ENCODE results near the gene PICK1. TPM values are rescaled to one million over a fixed set of nuclear protein-coding genes. Genes with fewer than 3 reads are reported as not detected.

PICK1 gene
- total and polyA plus RNA-seq, 4 donors: 5.8 to 25.8 (median 13.1) TPM

DNA sequence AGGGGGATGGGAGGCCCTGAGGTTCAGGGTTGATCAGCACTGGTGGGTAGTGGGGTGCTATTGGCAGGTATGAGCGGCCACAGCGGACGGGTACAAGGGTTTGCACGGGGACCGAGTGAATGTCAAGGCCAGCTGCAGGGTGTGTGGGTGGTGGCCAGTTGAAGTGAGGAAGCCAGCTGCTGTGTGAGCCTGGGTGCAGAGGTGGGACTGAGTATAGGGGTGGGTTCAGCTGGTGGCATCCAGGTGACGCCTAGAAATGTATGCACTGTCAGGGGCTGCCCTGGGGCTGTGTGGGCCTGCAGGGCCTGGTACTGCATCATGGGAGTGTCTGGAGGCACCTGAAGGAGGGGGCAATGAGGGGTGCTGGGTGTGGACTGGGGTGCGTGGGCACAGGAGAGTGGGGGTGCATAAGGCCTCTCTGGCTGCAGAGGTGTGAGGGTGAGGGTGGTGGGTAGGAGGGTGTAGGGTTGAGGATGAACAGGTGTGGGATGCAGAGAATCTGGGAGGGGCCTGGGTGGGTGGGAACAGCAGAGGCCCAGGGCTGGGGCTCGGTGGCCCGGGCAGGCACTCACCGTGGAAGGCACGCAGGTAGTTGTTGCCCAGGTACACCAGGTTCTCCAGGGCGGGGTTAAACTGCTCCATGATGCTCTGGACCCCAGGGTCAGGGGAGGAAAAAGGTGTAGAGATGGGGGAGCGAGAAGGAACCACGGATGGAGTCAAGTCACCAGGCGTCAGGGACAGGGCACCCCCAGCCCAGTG is 51.5 kb downstream of the PICK1 start:
- TF ChIP-seq GABPA (IDR thresholded peaks at IDR 0.05 in 1 of 2, conservative IDR thresholded peaks at IDR 0.05 in 1 of 2) (no peak), RAD21 (IDR thresholded peaks at IDR 0.05) (no peak), FOXA2 (IDR thresholded peaks at IDR 0.05) (no peak), JUND (IDR thresholded peaks at IDR 0.05) (no peak), FOXA1 (IDR thresholded peaks at IDR 0.05) (no peak)
- TF ChIP-seq, protein P1, sequence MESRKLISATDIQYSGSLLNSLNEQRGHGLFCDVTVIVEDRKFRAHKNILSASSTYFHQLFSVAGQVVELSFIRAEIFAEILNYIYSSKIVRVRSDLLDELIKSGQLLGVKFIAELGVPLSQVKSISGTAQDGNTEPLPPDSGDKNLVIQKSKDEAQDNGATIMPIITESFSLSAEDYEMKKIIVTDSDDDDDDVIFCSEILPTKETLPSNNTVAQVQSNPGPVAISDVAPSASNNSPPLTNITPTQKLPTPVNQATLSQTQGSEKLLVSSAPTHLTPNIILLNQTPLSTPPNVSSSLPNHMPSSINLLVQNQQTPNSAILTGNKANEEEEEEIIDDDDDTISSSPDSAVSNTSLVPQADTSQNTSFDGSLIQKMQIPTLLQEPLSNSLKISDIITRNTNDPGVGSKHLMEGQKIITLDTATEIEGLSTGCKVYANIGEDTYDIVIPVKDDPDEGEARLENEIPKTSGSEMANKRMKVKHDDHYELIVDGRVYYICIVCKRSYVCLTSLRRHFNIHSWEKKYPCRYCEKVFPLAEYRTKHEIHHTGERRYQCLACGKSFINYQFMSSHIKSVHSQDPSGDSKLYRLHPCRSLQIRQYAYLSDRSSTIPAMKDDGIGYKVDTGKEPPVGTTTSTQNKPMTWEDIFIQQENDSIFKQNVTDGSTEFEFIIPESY (IDR thresholded peaks at IDR 0.05): no peak
- TF ChIP-seq, protein P2, sequence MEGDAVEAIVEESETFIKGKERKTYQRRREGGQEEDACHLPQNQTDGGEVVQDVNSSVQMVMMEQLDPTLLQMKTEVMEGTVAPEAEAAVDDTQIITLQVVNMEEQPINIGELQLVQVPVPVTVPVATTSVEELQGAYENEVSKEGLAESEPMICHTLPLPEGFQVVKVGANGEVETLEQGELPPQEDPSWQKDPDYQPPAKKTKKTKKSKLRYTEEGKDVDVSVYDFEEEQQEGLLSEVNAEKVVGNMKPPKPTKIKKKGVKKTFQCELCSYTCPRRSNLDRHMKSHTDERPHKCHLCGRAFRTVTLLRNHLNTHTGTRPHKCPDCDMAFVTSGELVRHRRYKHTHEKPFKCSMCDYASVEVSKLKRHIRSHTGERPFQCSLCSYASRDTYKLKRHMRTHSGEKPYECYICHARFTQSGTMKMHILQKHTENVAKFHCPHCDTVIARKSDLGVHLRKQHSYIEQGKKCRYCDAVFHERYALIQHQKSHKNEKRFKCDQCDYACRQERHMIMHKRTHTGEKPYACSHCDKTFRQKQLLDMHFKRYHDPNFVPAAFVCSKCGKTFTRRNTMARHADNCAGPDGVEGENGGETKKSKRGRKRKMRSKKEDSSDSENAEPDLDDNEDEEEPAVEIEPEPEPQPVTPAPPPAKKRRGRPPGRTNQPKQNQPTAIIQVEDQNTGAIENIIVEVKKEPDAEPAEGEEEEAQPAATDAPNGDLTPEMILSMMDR (IDR thresholded peaks at IDR 0.05; ENCODE audit: low read depth, low read length, missing input control): no peak
- Histone ChIP-seq H3K27ac (ENCODE audit: low read depth in 1 of 2, low read length in 2 of 2) (no peak overlapping the region), H3K9ac (ENCODE audit: low read depth in 1 of 2, low read length in 2 of 2) (no peak overlapping the region), H3K4me1 (ENCODE audit: control insufficient read depth in 4 of 4, insufficient read depth in 4 of 4, low read length in 3 of 4) (peaks cover 11 to 24% (median 17%) of the 10 kb centered on the region in 4 donors), H3K4me3 (ENCODE audit: low read depth in 1 of 3, low read length in 3 of 3) (no peak overlapping the region), H3K36me3 (ENCODE audit: control insufficient read depth in 4 of 4, insufficient read depth in 3 of 4, low read depth in 1 of 4, low read length in 3 of 4) (no peaks in the 10 kb centered on the region), H3K27me3 (ENCODE audit: control insufficient read depth in 4 of 4, insufficient read depth in 4 of 4, low read length in 3 of 4) (no peaks in the 10 kb centered on the region), H3K9me3 (ENCODE audit: control insufficient read depth in 4 of 4, low read length in 3 of 4) (no peaks in the 10 kb centered on the region)
- DNase-seq (ENCODE audit: low spot score): no peak
- WGBS: 84% methylated on average over 15 of the region's 15 CpGs

GRCh38 chr22:38109371-38110001 is 52.3 kb downstream of the PICK1 start:
- H3K27me3 ChIP-seq (ENCODE audit: control insufficient read depth in 4 of 4, insufficient read depth in 4 of 4, low read length in 3 of 4): no peaks in the 10 kb centered on the region
- no peak for TF ChIP-seq SP1 (IDR thresholded peaks at IDR 0.05)
- TF ChIP-seq JUND (IDR thresholded peaks at IDR 0.05): no peak
- TF ChIP-seq HNF4A (conservative IDR thresholded peaks at IDR 0.05): peak in 1 of 2 donors; percentile 39
- no peak for TF ChIP-seq YY1 (IDR thresholded peaks at IDR 0.05)
- H3K9me3 ChIP-seq (ENCODE audit: control insufficient read depth in 4 of 4, low read length in 3 of 4): no peaks in the 10 kb centered on the region
- H3K4me3 ChIP-seq (ENCODE audit: low read depth in 1 of 3, low read length in 3 of 3): no peak overlapping the region
- no peak overlapping the region for H3K9ac ChIP-seq (ENCODE audit: low read depth in 1 of 2, low read length in 2 of 2)
- DNase-seq (ENCODE audit: low spot score): no peak
- WGBS: 94% methylated on average over 22 of the region's 22 CpGs
- H3K4me1 ChIP-seq (ENCODE audit: control insufficient read depth in 4 of 4, insufficient read depth in 4 of 4, low read length in 3 of 4): peaks cover 11 to 24% (median 18%) of the 10 kb centered on the region in 4 donors
- no peaks in the 10 kb centered on the region for H3K36me3 ChIP-seq (ENCODE audit: control insufficient read depth in 4 of 4, insufficient read depth in 3 of 4, low read depth in 1 of 4, low read length in 3 of 4)
- no peak overlapping the region for H3K27ac ChIP-seq (ENCODE audit: low read depth in 1 of 2, low read length in 2 of 2)

DNA sequence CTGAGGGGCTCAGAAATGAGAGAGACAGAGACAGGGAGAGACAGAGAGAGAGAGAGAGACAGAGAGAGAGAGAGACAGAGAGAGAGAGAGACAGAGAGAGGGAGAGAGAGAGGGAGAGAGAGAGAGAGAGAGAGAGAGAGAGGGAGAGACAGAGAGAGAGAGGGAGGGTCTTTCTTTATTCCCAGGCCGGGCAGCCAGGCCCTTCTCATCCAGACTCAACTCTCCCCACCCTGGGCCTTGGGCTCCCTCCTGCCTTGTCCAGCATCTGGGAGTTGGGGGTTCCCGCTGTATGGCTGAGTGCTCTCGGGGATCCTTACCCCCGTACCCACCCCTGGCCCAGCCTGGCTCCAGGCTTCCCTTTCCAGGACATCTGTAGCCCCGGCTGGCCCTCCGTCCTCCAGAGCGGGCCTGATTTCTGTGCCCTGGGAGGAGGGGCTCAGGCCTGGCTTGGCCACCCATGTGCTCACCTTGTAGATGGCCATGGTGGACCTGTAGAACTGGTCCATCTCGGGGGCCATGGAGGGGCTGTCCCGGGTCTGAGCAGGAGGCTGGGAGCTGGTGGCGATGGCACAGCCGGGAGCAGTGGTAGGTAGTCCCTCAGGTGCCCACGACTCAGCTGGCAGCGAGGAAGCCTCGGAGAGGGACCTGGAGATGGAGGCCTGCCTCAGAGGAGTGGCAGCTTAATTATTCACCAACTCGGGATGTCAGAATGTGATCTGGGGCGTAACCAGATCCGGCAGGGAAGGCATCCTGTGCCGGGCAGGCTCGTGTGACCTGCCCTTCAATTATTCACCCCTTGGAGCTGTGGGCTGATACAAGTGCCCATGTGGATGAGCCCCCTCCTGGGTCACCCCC is 53.0 kb downstream of the PICK1 start, which contains the start of gene BAIAP2L2:
BAIAP2L2 (minus strand) TSS at position 677 of the 855 bp plus-strand sequence; CDS start at position 518, 159 bp downstream.
- DNase-seq (ENCODE audit: low spot score): no peak
- WGBS: 80% methylated on average over 19 of the region's 19 CpGs
- no peak within 1 kb of the TSS for H3K27ac ChIP-seq (ENCODE audit: low read depth in 1 of 2, low read length in 2 of 2)
- H3K36me3 ChIP-seq (ENCODE audit: control insufficient read depth in 4 of 4, insufficient read depth in 3 of 4, low read depth in 1 of 4, low read length in 3 of 4): no peaks in the 10 kb centered on the region
- peaks cover 11 to 25% (median 19%) of the 10 kb centered on the region in 4 donors for H3K4me1 ChIP-seq (ENCODE audit: control insufficient read depth in 4 of 4, insufficient read depth in 4 of 4, low read length in 3 of 4)
- H3K9me3 ChIP-seq (ENCODE audit: control insufficient read depth in 4 of 4, low read length in 3 of 4): no peaks in the 10 kb centered on the region
- no peak within 1 kb of the TSS for H3K9ac ChIP-seq (ENCODE audit: low read depth in 1 of 2, low read length in 2 of 2)
- H3K4me3 ChIP-seq (ENCODE audit: low read depth in 1 of 3, low read length in 3 of 3): no peak within 1 kb of the TSS
- no peaks in the 10 kb centered on the region for H3K27me3 ChIP-seq (ENCODE audit: control insufficient read depth in 4 of 4, insufficient read depth in 4 of 4, low read length in 3 of 4)
- no peak for TF ChIP-seq FOXA1 (IDR thresholded peaks at IDR 0.05)
- TF ChIP-seq, protein P2 (IDR thresholded peaks at IDR 0.05; ENCODE audit: low read depth, low read length, missing input control): no peak
- no peak for TF ChIP-seq ATF3 (IDR thresholded peaks at IDR 0.05)
- TF ChIP-seq YY1 (IDR thresholded peaks at IDR 0.05): no peak
- TF ChIP-seq FOXA2 (IDR thresholded peaks at IDR 0.05): no peak
- no peak for TF ChIP-seq EGR1 (IDR thresholded peaks at IDR 0.05; ENCODE audit: low read depth in 2 of 2)
- TF ChIP-seq HNF4G (IDR thresholded peaks at IDR 0.05): no peak
- no peak for TF ChIP-seq TAF1 (conservative IDR thresholded peaks at IDR 0.05)
- TF ChIP-seq RXRA (IDR thresholded peaks at IDR 0.05): no peak
- no peak for TF ChIP-seq JUND (IDR thresholded peaks at IDR 0.05)
- no peak for TF ChIP-seq MAX (IDR thresholded peaks at IDR 0.05)

All from liver (tissue), 9 donors.